ENCODE data around the gene LITAFD. TPM values are rescaled to one million over a fixed set of nuclear protein-coding genes. Genes with fewer than 3 reads are reported as not detected.

LITAFD gene
- polyA plus RNA-seq, 3 donors = not detected

- TF ChIP-seq CTCF (IDR thresholded peaks at IDR 0.05) = no peak
- intact Hi-C loops (cut with micrococcal nuclease) = loop anchor here in 1 of 2 donors (10.0 kb wide), 1 partner anchor 92 kb away; no protein-coding TSS in a partner anchor
- H3K4me2 ChIP-seq (replicated peaks; ENCODE audit: extremely low read depth, low read length, poor library complexity, severe bottlenecking) = no peak overlapping the region
- H3K36me3 ChIP-seq (replicated peaks in 1 of 2; ENCODE audit: control insufficient read depth in 1 of 2, insufficient read depth in 2 of 2, low read length in 2 of 2) = peaks cover 83 to 99% of the 10 kb centered on the region in 2 donors
- H3K9me3 ChIP-seq (replicated peaks in 1 of 2; ENCODE audit: control insufficient read depth in 1 of 2, insufficient read depth in 1 of 2, low read length in 2 of 2) = no peaks in the 10 kb centered on the region
- H3K36me3 Mint-ChIP-seq = peaks cover 90 to 96% of the 10 kb centered on the region in 2 donors
- H3K4me3 ChIP-seq (replicated peaks in 1 of 3; ENCODE audit: low read depth in 2 of 3, low read length in 3 of 3) = no peak overlapping the region
- H3K27me3 ChIP-seq (ENCODE audit: control insufficient read depth in 2 of 2, insufficient read depth in 2 of 2, low read length in 2 of 2) = no peaks in the 10 kb centered on the region
- H3K79me2 ChIP-seq (ENCODE audit: insufficient read depth, low read length) = peaks cover 37% of the 10 kb centered on the region
- peak overlapping the region in 1 of 2 donors; percentile 6 for H3K27ac ChIP-seq (ENCODE audit: low read depth in 1 of 2, low read length in 2 of 2)
- H3K4me1 ChIP-seq (ENCODE audit: control insufficient read depth in 1 of 2, insufficient read depth in 2 of 2, low read length in 2 of 2) = peaks cover 14 to 15% of the 10 kb centered on the region in 2 donors
- H4K20me1 ChIP-seq (ENCODE audit: insufficient read depth, low read length) = peaks cover 97% of the 10 kb centered on the region
- peaks cover 0 to 2% (median 0%) of the 10 kb centered on the region in 7 donors for H3K9me3 Mint-ChIP-seq
- no peak overlapping the region for H3K4me3 Mint-ChIP-seq
- H3K27me3 Mint-ChIP-seq (ENCODE audit: low read depth in 3 of 3) = no peaks in the 10 kb centered on the region
- H3K27ac Mint-ChIP-seq = peak overlapping the region in 3 of 7 donors; percentile 23 to 76 (median 76)
- peaks cover 18% of the 10 kb centered on the region for H3K4me1 Mint-ChIP-seq
- H3K9ac ChIP-seq (ENCODE audit: insufficient read depth, low read length, poor library complexity, severe bottlenecking) = no peak overlapping the region
- 94% methylated on average over 4 of the region's 4 CpGs for WGBS (ENCODE audit: insufficient coverage)
- H2AFZ ChIP-seq (ENCODE audit: insufficient read depth, low read depth, low read length, poor library complexity, severe bottlenecking) = no peak overlapping the region
- DNase-seq = no peak
Observed at GRCh38 chr16:8912793-8913192, 30.6 kb downstream of the LITAFD start.

- H4K20me1 ChIP-seq (ENCODE audit: insufficient read depth, low read length) = peaks cover 97% of the 10 kb centered on the region
- H3K27me3 ChIP-seq (ENCODE audit: control insufficient read depth in 2 of 2, insufficient read depth in 2 of 2, low read length in 2 of 2) = no peaks in the 10 kb centered on the region
- peaks cover 0 to 2% (median 0%) of the 10 kb centered on the region in 7 donors for H3K9me3 Mint-ChIP-seq
- no peak overlapping the region for H3K4me3 ChIP-seq (replicated peaks in 1 of 3; ENCODE audit: low read depth in 2 of 3, low read length in 3 of 3)
- DNase-seq = no peak
- peaks cover 6% of the 10 kb centered on the region for H3K4me1 Mint-ChIP-seq
- no peak overlapping the region for H3K4me3 Mint-ChIP-seq
- TF ChIP-seq CTCF (IDR thresholded peaks at IDR 0.05) = no peak
- intact Hi-C loops (cut with micrococcal nuclease) = loop anchor here in 1 of 2 donors (10.0 kb wide), 1 partner anchor 91 kb away; no protein-coding TSS in a partner anchor
- peaks cover 1 to 6% of the 10 kb centered on the region in 2 donors for H3K4me1 ChIP-seq (ENCODE audit: control insufficient read depth in 1 of 2, insufficient read depth in 2 of 2, low read length in 2 of 2)
- no peaks in the 10 kb centered on the region for H3K27me3 Mint-ChIP-seq (ENCODE audit: low read depth in 3 of 3)
- no peaks in the 10 kb centered on the region for H3K9me3 ChIP-seq (replicated peaks in 1 of 2; ENCODE audit: control insufficient read depth in 1 of 2, insufficient read depth in 1 of 2, low read length in 2 of 2)
- H3K79me2 ChIP-seq (ENCODE audit: insufficient read depth, low read length) = peaks cover 31% of the 10 kb centered on the region
- peak overlapping the region in 1 of 7 donors; percentile 3 for H3K27ac Mint-ChIP-seq
- no CpG with 5 or more reads among the region's 3 CpGs for WGBS (ENCODE audit: insufficient coverage)
- H3K4me2 ChIP-seq (replicated peaks; ENCODE audit: extremely low read depth, low read length, poor library complexity, severe bottlenecking) = no peak overlapping the region
- H3K36me3 Mint-ChIP-seq = peaks cover 90 to 99% of the 10 kb centered on the region in 2 donors
- H2AFZ ChIP-seq (ENCODE audit: insufficient read depth, low read depth, low read length, poor library complexity, severe bottlenecking) = no peak overlapping the region
- no peak overlapping the region for H3K27ac ChIP-seq (ENCODE audit: low read depth in 1 of 2, low read length in 2 of 2)
- peaks cover 84 to 99% of the 10 kb centered on the region in 2 donors for H3K36me3 ChIP-seq (replicated peaks in 1 of 2; ENCODE audit: control insufficient read depth in 1 of 2, insufficient read depth in 2 of 2, low read length in 2 of 2)
- H3K9ac ChIP-seq (ENCODE audit: insufficient read depth, low read length, poor library complexity, severe bottlenecking) = no peak overlapping the region
Observed at GRCh38 chr16:8914098-8914497, 31.9 kb downstream of the LITAFD start.
